IPS-18c (cell line): Measurements from ENCODE around the gene IDS.
"Not testable (repeated sequence)": the region's sequence is repeated elsewhere in the genome, so short reads cannot be mapped to it uniquely, and the experiment has no call there.

Experiments used
- H3K4me3 ChIP-seq: 2 replicates; pipeline ENCODE4 v1.7.0; 2013; ENCODE audit warnings: low read depth, mild to moderate bottlenecking, low read length, moderate library complexity; ENCODE audit not compliant: insufficient read depth
- H3K9me3 ChIP-seq: one replicate; pipeline ENCODE4 v1.6.1; 2013; ENCODE audit warnings: mild to moderate bottlenecking, low read length, moderate library complexity; ENCODE audit not compliant: control insufficient read depth, insufficient read depth

The IDS gene

GRCh38 chrX:149504915-149505651, at the start of gene IDS:
Gene IDS, minus strand, starts transcription at chrX:149505306. Its CDS starts 169 bp downstream, at chrX:149505137.
- Histone ChIP-seq H3K9me3 (peaks cover 10% of the 10 kb centered on the region), H3K4me3 (peak within 1 kb of the TSS; percentile 40)

- H3K9me3 ChIP-seq, H3K4me3 ChIP-seq: not testable (repeated sequence)
Observed at GRCh38 chrX:149551939-149552248, 46.8 kb upstream of the IDS start.

GRCh38 chrX:149551245-149551938, 46.3 kb upstream of the IDS start:
- H3K4me3 ChIP-seq, H3K9me3 ChIP-seq: not testable (repeated sequence)

- not testable (repeated sequence) for H3K9me3 ChIP-seq, H3K4me3 ChIP-seq
Observed at GRCh38 chrX:149550454-149550853, 45.3 kb upstream of the IDS start.

- not testable (repeated sequence) for H3K4me3 ChIP-seq, H3K9me3 ChIP-seq
Observed at GRCh38 chrX:149549701-149550100, 44.6 kb upstream of the IDS start, which contains the start of gene HSFX3. Gene HSFX3, minus strand, starts transcription at chrX:149549924. Its CDS starts 72 bp downstream, at chrX:149549852.

GRCh38 chrX:149547782-149548181, 42.7 kb upstream of the IDS start:
- not testable (repeated sequence) for H3K9me3 ChIP-seq, H3K4me3 ChIP-seq

- not testable (repeated sequence) for H3K9me3 ChIP-seq, H3K4me3 ChIP-seq
Observed at GRCh38 chrX:149546962-149547361, 41.9 kb upstream of the IDS start.

- H3K9me3 ChIP-seq, H3K4me3 ChIP-seq: not testable (repeated sequence)
Observed at GRCh38 chrX:149545545-149546543, 40.7 kb upstream of the IDS start.

GRCh38 chrX:149541521-149542047, 36.5 kb upstream of the IDS start:
- H3K4me3 ChIP-seq = peak overlapping the region; percentile 34

GRCh38 chrX:149540621-149541520, 35.8 kb upstream of the IDS start, which contains the start of gene EOLA1:
Gene EOLA1, plus strand, starts transcription at chrX:149541012. Its CDS starts 4,619 bp downstream, at chrX:149545631.
- Histone ChIP-seq H3K4me3 (peak within 1 kb of the TSS; percentile 62), H3K9me3 (peaks cover 6% of the 10 kb centered on the region)

More at GRCh38 chrX:149541521-149542047, 36.5 kb upstream of the IDS start:
- peaks cover 6% of the 10 kb centered on the region for H3K9me3 ChIP-seq

- Histone ChIP-seq H3K9me3 (peaks cover 6% of the 10 kb centered on the region), H3K4me3 (peak overlapping the region; percentile 34; the same call in 1 of the 2 replicates)
Observed at GRCh38 chrX:149540131-149540620, 35.1 kb upstream of the IDS start.

GRCh38 chrX:149539283-149540130, 34.4 kb upstream of the IDS start:
- Histone ChIP-seq H3K4me3 (peak overlapping the region; percentile 62), H3K9me3 (peaks cover 6% of the 10 kb centered on the region)

GRCh38 chrX:149537474-149537873, 32.4 kb upstream of the IDS start:
- not testable (repeated sequence) for H3K9me3 ChIP-seq, H3K4me3 ChIP-seq

- not testable (repeated sequence) for H3K4me3 ChIP-seq, H3K9me3 ChIP-seq
Observed at GRCh38 chrX:149534926-149535602, 30.0 kb upstream of the IDS start.

- not testable (repeated sequence) for H3K9me3 ChIP-seq, H3K4me3 ChIP-seq
Observed at GRCh38 chrX:149533999-149534398, 28.9 kb upstream of the IDS start.
